K562 (cell line): Measurements from ENCODE around the gene STARD3NL. TPM values are rescaled to one million over a fixed set of nuclear protein-coding genes. Genes with fewer than 3 reads are reported as not detected.

Experiments
- ATAC-seq: fragments of 200-7000 bp; cut with Tn5 transposase; 3 replicates; pipeline ENCODE4 v1.9.1; 2020; ENCODE audit warnings: moderate library complexity
- BruUV-seq: library from RNA; stranded (reverse); fragments of 400-500 nt; replicated peaks from 2 replicates; lab custom pipeline; 2021; lab: Mats Ljungman, UMichigan
- CTCF ChIA-PET: fragments of 300-600 bp; formaldehyde crosslinking; extraction: SDS; loops from one replicate; lab custom pipeline; 2021; ENCODE audit warnings: low intra/inter-chr PET ratio; lab: Yijun Ruan, JAX
- POLR2A ChIA-PET: fragments of 300-600, 350-650 bp; sonication (Branson Sonifier 250); formaldehyde crosslinking; extraction: SDS; loops from one replicate; lab custom pipeline; 2021; ENCODE audit warnings: antibody characterized with exemption, inconsistent platforms; lab: Yijun Ruan, JAX
- DNase-seq, 4 experiments: peaks; one replicate each; pipeline versions ENCODE4 v3.0.0 to v3.0.0-alpha.2; 2011 to 2018; ENCODE audit warnings: low spot score in 3 of 4, mixed read lengths in 3 of 4; ENCODE audit errors: extremely low read depth in 1 of 4
- FAIRE-seq: peaks from 2 replicates; lab custom pipeline; 2011; peaks lifted over from hg19 to GRCh38; lab: Jason Lieb, UNC
- H2AFZ ChIP-seq: 2 replicates; pipeline ENCODE4 v1.6.0; 2011; ENCODE audit warnings: low read depth, low read length, control low read depth, inconsistent platforms
- H3K27ac ChIP-seq: fragments of 200-600 bp; 3 replicates; pipeline ENCODE4 v1.8.0; 2011; ENCODE audit warnings: low read depth, mild to moderate bottlenecking, control low read depth, inconsistent platforms, low read length, moderate library complexity, mixed read lengths; ENCODE audit errors: extremely low read depth
- H3K27me3 ChIP-seq, 2 experiments: fragments of 300-600 bp in 1 of 2; 2 replicates in 1 of 2; 3 replicates in 1 of 2; pipeline versions ENCODE4 v1.6.0 to v1.8.0; 2011; ENCODE audit warnings: inconsistent platforms in 2 of 2, low read length in 2 of 2, mild to moderate bottlenecking in 1 of 2, mixed read lengths in 1 of 2, moderate library complexity in 1 of 2; ENCODE audit not compliant: control insufficient read depth in 2 of 2, insufficient read depth in 2 of 2
- H3K36me3 ChIP-seq: fragments of 300-600 bp; 3 replicates; pipeline ENCODE4 v1.8.0; 2011; ENCODE audit warnings: mild to moderate bottlenecking, low read length, inconsistent platforms; ENCODE audit not compliant: control insufficient read depth, insufficient read depth
- H3K4me1 ChIP-seq, 2 experiments: fragments of 200-600 bp in 1 of 2; replicated peaks in 1 of 2; 2 replicates in 1 of 2; 3 replicates in 1 of 2; pipeline versions ENCODE4 v1.5.1 to v1.8.0; 2011; ENCODE audit warnings: inconsistent platforms in 2 of 2, low read length in 2 of 2, mild to moderate bottlenecking in 1 of 2, mixed read lengths in 1 of 2, moderate library complexity in 1 of 2; ENCODE audit not compliant: control insufficient read depth in 2 of 2, insufficient read depth in 2 of 2
- H3K4me2 ChIP-seq: 2 replicates; pipeline ENCODE4 v1.6.1; 2011; ENCODE audit warnings: low read length, control low read depth, inconsistent platforms, mixed read lengths; ENCODE audit not compliant: insufficient read depth
- H3K4me3 ChIP-seq: fragments of 200-600 bp; sonication (generic), shearing (Covaris generic); 2 replicates; pipeline ENCODE4 v1.5.1; 2016; ENCODE audit warnings: control low read depth, inconsistent platforms
- H3K79me2 ChIP-seq: fragments of 200-600 bp; 3 replicates; pipeline ENCODE4 v1.8.0; 2011; ENCODE audit warnings: low read length, inconsistent platforms; ENCODE audit not compliant: control insufficient read depth, insufficient read depth
- H3K9ac ChIP-seq, 2 experiments: 2 replicates each; pipeline versions ENCODE4 v1.6.0 to v1.6.1; 2011; ENCODE audit warnings: low read depth in 2 of 2, low read length in 2 of 2, control low read depth in 1 of 2, inconsistent platforms in 1 of 2, mild to moderate bottlenecking in 1 of 2, mixed read lengths in 1 of 2; ENCODE audit not compliant: insufficient read depth in 1 of 2
- H3K9me1 ChIP-seq: one replicate; pipeline ENCODE4 v1.6.0; 2011; ENCODE audit warnings: inconsistent platforms, mild to moderate bottlenecking, low read length, moderate library complexity; ENCODE audit not compliant: control insufficient read depth, insufficient read depth
- H3K9me3 ChIP-seq: replicated peaks from 2 replicates; pipeline ENCODE4 v1.5.1; 2011; ENCODE audit warnings: low read depth, low read length, inconsistent platforms; ENCODE audit not compliant: control insufficient read depth, insufficient read depth
- H4K20me1 ChIP-seq: replicated peaks from 2 replicates; pipeline ENCODE4 v1.6.1; 2011; ENCODE audit warnings: low read length, inconsistent platforms, mixed read lengths; ENCODE audit not compliant: control insufficient read depth, insufficient read depth
- BRD9 ChIP-seq: fragments of 450-650 bp; IDR thresholded peaks from 2 replicates; pipeline ENCODE4 v1.6.1; 2018; ENCODE audit warnings: low read depth; ENCODE audit not compliant: partially characterized antibody
- CBX8 ChIP-seq: fragments of 200-600 bp; sonication (generic); IDR thresholded peaks from 2 replicates; pipeline ENCODE4 v1.6.1; 2012; ENCODE audit warnings: borderline replicate concordance, mixed run types, low read depth, mild to moderate bottlenecking, moderate library complexity, mixed read lengths, low read length, control low read depth, inconsistent platforms; ENCODE audit not compliant: poor library complexity, severe bottlenecking; ENCODE audit errors: extremely low read depth
- CHD2 ChIP-seq: IDR thresholded peaks from 2 replicates; pipeline ENCODE4 v1.6.1; 2011; ENCODE audit warnings: low read depth, low read length
- ELF1 ChIP-seq: fragments of 200-800 bp; sonication (Bioruptor generic); IDR thresholded peaks from 2 replicates; pipeline ENCODE4 v1.6.1; 2016; ENCODE audit warnings: missing genetic modification characterization, missing compliant biosample characterization
- EP400 ChIP-seq: fragments of 450-650 bp; IDR thresholded peaks from 2 replicates; pipeline ENCODE4 v1.6.1; 2017; ENCODE audit warnings: antibody characterized with exemption, mild to moderate bottlenecking, moderate library complexity
- ETV5 ChIP-seq: sonication (generic); formaldehyde crosslinking; IDR thresholded peaks from 2 replicates; pipeline ENCODE4 v1.4.0; 2020; ENCODE audit warnings: low read depth, mild to moderate bottlenecking, missing genetic modification reagents
- HLTF ChIP-seq: fragments of 450-650 bp; IDR thresholded peaks from 2 replicates; pipeline ENCODE4 v1.6.1; 2016
- HNRNPLL ChIP-seq: fragments of 200-400 bp; formaldehyde crosslinking; IDR thresholded peaks from 2 replicates; pipeline ENCODE4 v1.6.1; 2017; ENCODE audit warnings: low read length, low read depth, mild to moderate bottlenecking; ENCODE audit not compliant: poor library complexity, severe bottlenecking
- SAP30 ChIP-seq: fragments of 200-600 bp; sonication (generic); IDR thresholded peaks from 2 replicates; pipeline ENCODE4 v1.6.1; 2012; ENCODE audit warnings: borderline replicate concordance, low read depth, mild to moderate bottlenecking, moderate library complexity, low read length, control low read depth, inconsistent platforms; ENCODE audit not compliant: insufficient read depth, poor library complexity, severe bottlenecking
- TGIF2 ChIP-seq: sonication (generic); formaldehyde crosslinking; IDR thresholded peaks from 2 replicates; pipeline ENCODE4 v1.8.1; 2022; ENCODE audit warnings: mild to moderate bottlenecking, missing genetic modification reagents, moderate library complexity
- TRIM24 ChIP-seq, 2 experiments: fragments of 450-650 bp; IDR thresholded peaks; 2 replicates each; pipeline ENCODE4 v1.6.1; 2016
- ZNF830 ChIP-seq: fragments of 250-450 bp; sonication (Bioruptor Pico); IDR thresholded peaks from 2 replicates; pipeline ENCODE4 v1.5.0; 2021; ENCODE audit warnings: mild to moderate bottlenecking
- WGBS: fragments of 100-300 bp; shearing (Covaris generic); methylation state at CpG from one replicate; pipeline ENCODE4 v1.1.6; 2016; ENCODE audit warnings: low coverage, mixed read lengths; ENCODE audit not compliant: insufficient coverage; ENCODE audit errors: missing lambda C conversion rate; 5-methylcytosine and 5-hydroxymethylcytosine counted together
- in situ Hi-C: fragments of 300-500 bp; cut with MboI; formaldehyde crosslinking; loops from 4 replicates; pipeline ENCODE4 v1.15.0; 2018; ENCODE audit warnings: inconsistent platforms, mixed read lengths
- intact Hi-C: fragments of 100-400 bp; cut with micrococcal nuclease; formaldehyde crosslinking; loops from 2 replicates; pipeline ENCODE4 v1.14.2; 2022
- polyA plus RNA-seq, 8 experiments: library from polyadenylated mRNA; depleted of rRNA in 4 of 8; stranded (reverse) in 5 of 8; unstranded in 3 of 8; fragments of >200 nt; fragmentation: Nextera tagmentation in 2 of 8; fragmentation: Illumina TruSeq in 1 of 8; extraction: Ambion mirVana in 2 of 8; extraction: Trizol in 1 of 8; gene quantifications; 2 replicates each; pipeline versions ENCODE4 v1.2.1 to v1.2.3, GENCODE V29; 2011 to 2014; ENCODE audit warnings: inconsistent platforms in 1 of 8, missing spikeins in 1 of 8
- total RNA-seq, 7 experiments: library from RNA; depleted of rRNA in 6 of 7; stranded (reverse); fragments of >200 nt in 6 of 7; fragmentation: Illumina TruSeq in 2 of 7; extraction: Trizol in 2 of 7; gene quantifications; 2 replicates each; pipeline versions ENCODE4 v1.2.1 to v1.2.3, GENCODE V29; 2011 to 2021; ENCODE audit warnings: low replicate concordance in 1 of 7
- TF ChIP-seq, protein P1 (sequence below), 2 experiments: fragments of 450-650 bp; IDR thresholded peaks; 2 replicates each; pipeline ENCODE4 v1.6.1; 2016
- TF ChIP-seq, protein P2 (sequence below): fragments of 450-650 bp; formaldehyde crosslinking; IDR thresholded peaks from 2 replicates; pipeline ENCODE4 v1.4.0; 2022; ENCODE audit warnings: mild to moderate bottlenecking, moderate library complexity
- TF ChIP-seq, protein P3 (sequence below): sonication (generic); formaldehyde crosslinking; IDR thresholded peaks from 2 replicates; pipeline ENCODE4 v1.8.0; 2022; ENCODE audit warnings: mild to moderate bottlenecking, missing genetic modification reagents
- TF ChIP-seq, protein P4 (sequence below): sonication (generic); formaldehyde crosslinking; IDR thresholded peaks from 2 replicates; pipeline ENCODE4 v1.9.0; 2022; ENCODE audit warnings: mild to moderate bottlenecking, missing genetic modification reagents

STARD3NL gene
- total and polyA plus RNA-seq, 9 of the 15 experiments (the other 6 are each of a cell fraction or from before 2014, with no cell fraction given), result 42.2 to 90.0 (median 57.6) TPM

DNA sequence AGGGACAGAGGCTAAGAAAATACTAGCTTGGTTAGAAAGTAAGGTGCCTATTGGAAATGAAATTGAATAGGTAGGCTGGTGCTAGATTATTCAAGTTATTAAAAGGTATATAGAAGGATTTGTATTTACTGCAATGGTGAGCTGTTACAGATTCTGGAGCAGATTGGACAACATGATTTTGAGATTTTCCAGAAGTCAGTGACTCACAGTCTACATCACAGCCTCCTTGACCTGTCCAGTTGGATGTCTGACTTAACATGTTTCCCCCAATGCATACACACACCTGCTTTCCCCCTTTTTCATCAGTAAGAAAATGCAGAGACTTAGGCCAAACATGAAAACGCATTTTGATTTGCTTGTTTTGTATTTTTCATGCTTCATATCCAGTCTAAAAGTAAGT, 33.4 kb downstream of the STARD3NL start:
- in situ Hi-C loops (no loop called here), intact Hi-C loops (no loop called here)
- H3K9me3 ChIP-seq, result no peaks in the 10 kb centered on the region
- no peaks in the 10 kb centered on the region for H3K27me3 ChIP-seq
- ChIA-PET POLR2A (no interaction called here), CTCF (no interaction called here)
- no peaks in the 10 kb centered on the region for H3K4me1 ChIP-seq
- no peaks in the 10 kb centered on the region for H4K20me1 ChIP-seq
- H3K4me3 ChIP-seq, result no peak overlapping the region
- no peaks in the 10 kb centered on the region for H3K79me2 ChIP-seq
- FAIRE-seq (no peak), DNase-seq (no peak)
- no peak overlapping the region for H3K9ac ChIP-seq
- no peak overlapping the region for H2AFZ ChIP-seq
- H3K36me3 ChIP-seq, result peaks cover 26% of the 10 kb centered on the region; the same call in 2 of the 3 replicates
- BruUV-seq, result no TSS peak
- no peaks in the 10 kb centered on the region for H3K9me1 ChIP-seq
- no peak overlapping the region for H3K4me2 ChIP-seq
- 67% methylated on average over 1 of the region's 1 CpG for WGBS
- TF ChIP-seq BRD9 (no peak), SAP30 (no peak), EP400 (no peak), ETV5 (no peak), TGIF2 (CRISPR knock-in tag) (no peak), HLTF (no peak), ELF1 (tag) (no peak), TRIM24 (IDR thresholded peaks at IDR 0.05) (no peak), CHD2 (no peak), HNRNPLL (no peak), CBX8 (no peak), ZNF830 (CRISPR knock-in tag) (no peak)
- TF ChIP-seq, protein P1, sequence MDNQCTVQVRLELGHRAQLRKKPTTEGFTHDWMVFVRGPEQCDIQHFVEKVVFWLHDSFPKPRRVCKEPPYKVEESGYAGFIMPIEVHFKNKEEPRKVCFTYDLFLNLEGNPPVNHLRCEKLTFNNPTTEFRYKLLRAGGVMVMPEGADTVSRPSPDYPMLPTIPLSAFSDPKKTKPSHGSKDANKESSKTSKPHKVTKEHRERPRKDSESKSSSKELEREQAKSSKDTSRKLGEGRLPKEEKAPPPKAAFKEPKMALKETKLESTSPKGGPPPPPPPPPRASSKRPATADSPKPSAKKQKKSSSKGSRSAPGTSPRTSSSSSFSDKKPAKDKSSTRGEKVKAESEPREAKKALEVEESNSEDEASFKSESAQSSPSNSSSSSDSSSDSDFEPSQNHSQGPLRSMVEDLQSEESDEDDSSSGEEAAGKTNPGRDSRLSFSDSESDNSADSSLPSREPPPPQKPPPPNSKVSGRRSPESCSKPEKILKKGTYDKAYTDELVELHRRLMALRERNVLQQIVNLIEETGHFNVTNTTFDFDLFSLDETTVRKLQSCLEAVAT (IDR thresholded peaks at IDR 0.05), result no peak
- TF ChIP-seq, protein P2, sequence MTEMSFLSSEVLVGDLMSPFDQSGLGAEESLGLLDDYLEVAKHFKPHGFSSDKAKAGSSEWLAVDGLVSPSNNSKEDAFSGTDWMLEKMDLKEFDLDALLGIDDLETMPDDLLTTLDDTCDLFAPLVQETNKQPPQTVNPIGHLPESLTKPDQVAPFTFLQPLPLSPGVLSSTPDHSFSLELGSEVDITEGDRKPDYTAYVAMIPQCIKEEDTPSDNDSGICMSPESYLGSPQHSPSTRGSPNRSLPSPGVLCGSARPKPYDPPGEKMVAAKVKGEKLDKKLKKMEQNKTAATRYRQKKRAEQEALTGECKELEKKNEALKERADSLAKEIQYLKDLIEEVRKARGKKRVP (CRISPR knock-in tag), result no peak
- TF ChIP-seq, protein P3, sequence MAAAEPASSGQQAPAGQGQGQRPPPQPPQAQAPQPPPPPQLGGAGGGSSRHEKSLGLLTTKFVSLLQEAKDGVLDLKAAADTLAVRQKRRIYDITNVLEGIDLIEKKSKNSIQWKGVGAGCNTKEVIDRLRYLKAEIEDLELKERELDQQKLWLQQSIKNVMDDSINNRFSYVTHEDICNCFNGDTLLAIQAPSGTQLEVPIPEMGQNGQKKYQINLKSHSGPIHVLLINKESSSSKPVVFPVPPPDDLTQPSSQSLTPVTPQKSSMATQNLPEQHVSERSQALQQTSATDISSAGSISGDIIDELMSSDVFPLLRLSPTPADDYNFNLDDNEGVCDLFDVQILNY (CRISPR knock-in tag), result no peak
- TF ChIP-seq, protein P4, sequence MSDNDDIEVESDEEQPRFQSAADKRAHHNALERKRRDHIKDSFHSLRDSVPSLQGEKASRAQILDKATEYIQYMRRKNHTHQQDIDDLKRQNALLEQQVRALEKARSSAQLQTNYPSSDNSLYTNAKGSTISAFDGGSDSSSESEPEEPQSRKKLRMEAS (CRISPR knock-in tag), result no peak
- TF ChIP-seq, all 486 proteins: peak for 0
- no peak overlapping the region for H3K27ac ChIP-seq
- ATAC-seq, result no peak
